HG02852 (cell line): ENCODE measurements around the gene MAD1L1.
"Not testable (repeated sequence)": the region's sequence is repeated elsewhere in the genome, so short reads cannot be mapped to it uniquely, and the experiment has no call there.

Source experiments
- ATAC-seq: cut with Tn5 transposase; IDR thresholded peaks from one replicate; pipeline ENCODE4 v1.9.1; 2021; ENCODE audit warnings: mild to moderate bottlenecking, moderate library complexity; ENCODE audit not compliant: unreplicated experiment

Gene MAD1L1

GRCh38 chr7:1873857-1874589, 358.7 kb downstream of the MAD1L1 start:
- no peak for ATAC-seq

GRCh38 chr7:1873421-1873820, 359.3 kb downstream of the MAD1L1 start:
- no peak for ATAC-seq

- ATAC-seq, result no peak
Measured at GRCh38 chr7:1873070-1873405, 359.7 kb downstream of the MAD1L1 start.

GRCh38 chr7:1872191-1873069, 360.3 kb downstream of the MAD1L1 start:
- ATAC-seq, result no peak

- ATAC-seq, result no peak
Measured at GRCh38 chr7:1869452-1870130, 363.2 kb downstream of the MAD1L1 start.

- no peak for ATAC-seq
Measured at GRCh38 chr7:1868516-1869165, 364.1 kb downstream of the MAD1L1 start.

- ATAC-seq, result no peak
Measured at GRCh38 chr7:1867370-1868260, 365.1 kb downstream of the MAD1L1 start.

- ATAC-seq, result no peak
Measured at GRCh38 chr7:1866601-1867000, 366.1 kb downstream of the MAD1L1 start.

- ATAC-seq, result no peak
Measured at GRCh38 chr7:1865571-1866255, 367.0 kb downstream of the MAD1L1 start.

GRCh38 chr7:1865000-1865555, 367.7 kb downstream of the MAD1L1 start:
- ATAC-seq, result no peak

- ATAC-seq, result no peak
Measured at GRCh38 chr7:1864161-1864940, 368.4 kb downstream of the MAD1L1 start.

- no peak for ATAC-seq
Measured at GRCh38 chr7:1863091-1863900, 369.4 kb downstream of the MAD1L1 start.

- ATAC-seq, result no peak
Measured at GRCh38 chr7:1862560-1862959, 370.2 kb downstream of the MAD1L1 start.

GRCh38 chr7:1861799-1862458, 370.8 kb downstream of the MAD1L1 start:
- no peak for ATAC-seq

- ATAC-seq, result not testable (repeated sequence)
Measured at GRCh38 chr7:1860881-1861798, 371.6 kb downstream of the MAD1L1 start.
